HEK293T (cell line): ENCODE measurements around the gene BRD2.

Experiments
- CTCF ChIA-PET: fragments of 350-600 bp; formaldehyde crosslinking; extraction: SDS; loops from one replicate; lab custom pipeline; 2021; ENCODE audit warnings: antibody characterized with exemption, inconsistent platforms; lab: Yijun Ruan, JAX
- POLR2A ChIA-PET: fragments of 350-600 bp; formaldehyde crosslinking; extraction: SDS; loops from one replicate; lab custom pipeline; 2020; ENCODE audit warnings: antibody characterized with exemption, inconsistent platforms; lab: Yijun Ruan, JAX
- DNase-seq: peaks from one replicate; pipeline ENCODE4 v3.0.0; 2012; ENCODE audit warnings: mixed read lengths; ENCODE audit errors: extremely low spot score
- ARNT ChIP-seq: fragments of 450-650 bp; IDR thresholded peaks from 2 replicates; pipeline ENCODE4 v1.6.1; 2017; ENCODE audit warnings: mild to moderate bottlenecking
- BHLHE40 ChIP-seq: fragments of 450-650 bp; IDR thresholded peaks from 2 replicates; pipeline ENCODE4 v1.6.1; 2016; ENCODE audit warnings: mild to moderate bottlenecking, moderate library complexity, borderline replicate concordance
- CTBP1 ChIP-seq: fragments of 450-650 bp; IDR thresholded peaks from 2 replicates; pipeline ENCODE4 v1.6.1; 2016; ENCODE audit warnings: borderline replicate concordance
- ELF4 ChIP-seq: fragments of 450-650 bp; IDR thresholded peaks from 2 replicates; pipeline ENCODE4 v1.6.1; 2017; ENCODE audit warnings: antibody characterized with exemption
- FOXA1 ChIP-seq: fragments of 450-650 bp; IDR thresholded peaks from 2 replicates; pipeline ENCODE4 v1.6.1; 2016; ENCODE audit warnings: mild to moderate bottlenecking
- FOXK2 ChIP-seq: fragments of 450-650 bp; IDR thresholded peaks from 2 replicates; pipeline ENCODE4 v1.6.1; 2016; ENCODE audit warnings: mild to moderate bottlenecking
- FOXM1 ChIP-seq: fragments of 450-650 bp; IDR thresholded peaks from 2 replicates; pipeline ENCODE4 v1.6.1; 2017; ENCODE audit warnings: mild to moderate bottlenecking, borderline replicate concordance
- HDGF ChIP-seq: fragments of 450-650 bp; IDR thresholded peaks from 2 replicates; pipeline ENCODE4 v1.6.1; 2017; ENCODE audit warnings: antibody characterized with exemption, borderline replicate concordance
- L3MBTL2 ChIP-seq: fragments of 450-650 bp; conservative IDR thresholded peaks from 2 replicates; pipeline ENCODE4 v1.6.1; 2016; ENCODE audit warnings: mild to moderate bottlenecking
- LEF1 ChIP-seq: fragments of 450-650 bp; IDR thresholded peaks from 2 replicates; pipeline ENCODE4 v1.6.1; 2017; ENCODE audit warnings: mild to moderate bottlenecking, borderline replicate concordance
- NFRKB ChIP-seq: fragments of 450-650 bp; IDR thresholded peaks from 2 replicates; pipeline ENCODE4 v1.6.1; 2016; ENCODE audit warnings: mild to moderate bottlenecking, moderate library complexity
- PKNOX1 ChIP-seq: fragments of 450-650 bp; IDR thresholded peaks from 2 replicates; pipeline ENCODE4 v1.6.1; 2016
- SP1 ChIP-seq: fragments of 450-650 bp; IDR thresholded peaks from 2 replicates; pipeline ENCODE4 v1.6.1; 2017
- SUZ12 ChIP-seq: fragments of 450-650 bp; IDR thresholded peaks from 2 replicates; pipeline ENCODE4 v1.6.1; 2016; ENCODE audit warnings: mild to moderate bottlenecking
- TARDBP ChIP-seq: fragments of 450-650 bp; IDR thresholded peaks from 2 replicates; pipeline ENCODE4 v1.6.1; 2016
- ZNF384 ChIP-seq: fragments of 450-650 bp; IDR thresholded peaks from 2 replicates; pipeline ENCODE4 v1.6.1; 2016

BRD2 gene

GRCh38 chr6:32968093-32968866, at the start of gene BRD2:
TSS of gene BRD2 (plus strand) at chr6:32968594. CDS start at chr6:32972899, 4,305 bp downstream.
- POLR2A ChIA-PET: interaction anchor here (1.0 to 10.4 kb wide), 7 partner anchors 13 to 135 kb away, joined by 3 to 369 read pairs (median 4); partner anchors contain the start of genes HLA-DMA, PSMB9 and TAP1
- DNase-seq: peak; percentile 85
- TF ChIP-seq SUZ12 (no peak), L3MBTL2 (peak; percentile 90)
- CTCF ChIA-PET: interaction anchor here (0.5 to 4.4 kb wide), 6 partner anchors 14 to 170 kb away, joined by 3 to 33 read pairs (median 6); partner anchors contain the start of genes HLA-DMA and TAP2

- TF ChIP-seq FOXK2 (no peak), NFRKB (no peak)
- DNase-seq: no peak
- CTCF ChIA-PET: no interaction called here
- POLR2A ChIA-PET: interaction anchor here (1.4 kb wide), 1 partner anchor 27 kb away, joined by 6 read pairs; no protein-coding TSS in a partner anchor
These were observed 47.7 kb upstream of the BRD2 start for GRCh38 chr6:32920715-32921114.

- TF ChIP-seq PKNOX1 (no peak), ELF4 (no peak), ARNT (no peak)
- CTCF ChIA-PET: interaction anchor here (0.6 to 1.1 kb wide), 2 partner anchors 12 to 33 kb away, joined by 3 to 6 read pairs; no protein-coding TSS in a partner anchor
- POLR2A ChIA-PET: interaction anchor here (1.4 kb wide), 1 partner anchor 28 kb away, joined by 6 read pairs; no protein-coding TSS in a partner anchor
- DNase-seq: no peak
These were observed 46.3 kb upstream of the BRD2 start for GRCh38 chr6:32922083-32922482.

- ChIA-PET CTCF (interaction anchor here (0.6 to 1.8 kb wide), 2 partner anchors 18 to 53 kb away, joined by 3 to 12 read pairs; no protein-coding TSS in a partner anchor), POLR2A (no interaction called here)
- DNase-seq: no peak
- TF ChIP-seq FOXK2: no peak
- no peak for TF ChIP-seq SUZ12
- no peak for TF ChIP-seq FOXM1
- no peak for TF ChIP-seq ARNT
These were observed 37.2 kb upstream of the BRD2 start for GRCh38 chr6:32931211-32931610.

- CTCF ChIA-PET: interaction anchor here (0.7 to 4.8 kb wide), 7 partner anchors 8 to 180 kb away, joined by 3 to 79 read pairs (median 6); partner anchors contain the start of gene HLA-DMA
- no peak for DNase-seq
- no peak for TF ChIP-seq NFRKB
- no peak for TF ChIP-seq ZNF384
- no peak for TF ChIP-seq PKNOX1
- no peak for TF ChIP-seq SP1
- no peak for TF ChIP-seq LEF1
- TF ChIP-seq FOXA1: no peak
- TF ChIP-seq FOXK2: no peak
- TF ChIP-seq FOXM1: no peak
- TF ChIP-seq HDGF: no peak
- TF ChIP-seq ELF4: no peak
- TF ChIP-seq CTBP1: no peak
- POLR2A ChIA-PET: interaction anchor here (0.8 to 1.1 kb wide), 2 partner anchors 39 to 52 kb away, joined by 3 read pairs; no protein-coding TSS in a partner anchor
These were observed 36.1 kb upstream of the BRD2 start for GRCh38 chr6:32932132-32932868.

GRCh38 chr6:32933661-32934085, 34.7 kb upstream of the BRD2 start:
- DNase-seq: peak; percentile 78
- CTCF ChIA-PET: interaction anchor here (0.6 to 4.8 kb wide), 25 partner anchors 8 to 839 kb away, joined by 3 to 79 read pairs (median 4); partner anchors contain the start of genes BRD2 and HLA-DMA
- POLR2A ChIA-PET: interaction anchor here (0.6 to 10.9 kb wide), 5 partner anchors 30 to 51 kb away, joined by 3 to 113 read pairs (median 4); no protein-coding TSS in a partner anchor

More at GRCh38 chr6:32933661-32934085, 34.7 kb upstream of the BRD2 start:
- no peak for TF ChIP-seq FOXA1
- no peak for TF ChIP-seq TARDBP
- TF ChIP-seq ELF4: no peak
- TF ChIP-seq LEF1: no peak
- TF ChIP-seq CTBP1: no peak
- no peak for TF ChIP-seq BHLHE40
- no peak for TF ChIP-seq PKNOX1
- TF ChIP-seq SP1: no peak
- no peak for TF ChIP-seq ZNF384
- no peak for TF ChIP-seq HDGF
- no peak for TF ChIP-seq SUZ12
- no peak for TF ChIP-seq FOXM1
